HL-60 (cell line): ENCODE data around the gene ISL2.

Experiments used
- GABPA ChIP-seq: IDR thresholded peaks from 2 replicates; pipeline ENCODE4 v1.6.1; 2012; ENCODE audit warnings: low read depth
- POLR2AphosphoS5 ChIP-seq: IDR thresholded peaks from 2 replicates; pipeline ENCODE4 v1.6.1; 2012; ENCODE audit warnings: low read depth

DNA sequence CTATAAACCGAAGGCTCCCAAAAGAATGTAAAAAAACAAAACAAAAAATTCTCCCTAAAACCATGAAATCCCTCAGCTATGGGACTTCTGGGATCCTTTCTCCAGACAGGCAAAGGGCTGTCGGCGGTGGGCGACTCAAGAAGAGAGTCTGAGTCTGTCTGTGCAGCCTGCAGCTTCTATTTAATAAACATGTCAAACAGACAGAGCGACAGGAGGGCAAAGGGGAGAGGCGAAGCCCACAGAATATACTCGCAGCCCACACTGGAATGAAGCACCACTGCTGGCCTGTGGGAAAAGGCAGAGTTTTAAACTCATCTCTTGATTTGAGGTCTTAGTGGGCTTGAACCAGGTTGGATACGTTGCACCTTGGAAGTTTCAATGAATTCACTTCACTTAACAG is 40.2 kb downstream of the ISL2 start:
- no peak for TF ChIP-seq GABPA
- TF ChIP-seq POLR2AphosphoS5: no peak
